ENCODE data around the gene TYW1B. TPM values are rescaled to one million over a fixed set of nuclear protein-coding genes. Genes with fewer than 3 reads are reported as not detected.
"Not testable (repeated sequence)": the region's sequence is repeated elsewhere in the genome, so short reads cannot be mapped to it uniquely, and the experiment has no call there.

The TYW1B gene
- total and polyA plus RNA-seq, 12 donors, result 0.72 to 13.4 (median 2.5) TPM

- intact Hi-C loops (cut with DNase I), result no loop called here
- WGBS, 4 donors, result 92 to 96% (median 94%) methylated on average over 8 of the region's 8 CpGs
Measured at GRCh38 chr7:72785166-72785955, 42.6 kb downstream of the TYW1B start.

GRCh38 chr7:72783601-72784370 lies 44.2 kb downstream of the TYW1B start:
- H3K27me3 ChIP-seq; intact Hi-C loops (cut with DNase I); H3K27ac ChIP-seq; H3K4me3 ChIP-seq; H3K9me3 ChIP-seq (replicated peaks in 1 of 3); H3K36me3 ChIP-seq (replicated peaks in 1 of 2): not testable (repeated sequence)
- 66 to 81% (median 71%) methylated on average over 4 of the region's 4 CpGs for WGBS, 4 donors
- H3K4me1 ChIP-seq (replicated peaks in 1 of 2), result peaks cover 3 to 11% of the 10 kb centered on the region in 2 donors
- peak; percentile 30 to 82 (median 56) for DNase-seq

More at GRCh38 chr7:72785166-72785955, 42.6 kb downstream of the TYW1B start:
- Histone ChIP-seq H3K27ac (no peak overlapping the region), H3K4me1 (replicated peaks in 1 of 2) (peaks cover 3 to 11% of the 10 kb centered on the region in 2 donors), H3K36me3 (replicated peaks in 1 of 2) (no peaks in the 10 kb centered on the region), H3K4me3 (no peak overlapping the region), H3K9me3 (replicated peaks in 1 of 3) (no peaks in the 10 kb centered on the region), H3K27me3 (no peaks in the 10 kb centered on the region)
- DNase-seq, result no peak
- TF ChIP-seq CTCF (IDR thresholded peaks at IDR 0.05), result no peak
- TF ChIP-seq POLR2A (IDR thresholded peaks at IDR 0.05), result no peak

GRCh38 chr7:72781631-72782030 lies 46.4 kb downstream of the TYW1B start:
- TF ChIP-seq POLR2A (IDR thresholded peaks at IDR 0.05), result no peak
- TF ChIP-seq CTCF (IDR thresholded peaks at IDR 0.05), result no peak
- H3K9me3 ChIP-seq (replicated peaks in 1 of 3), result no peaks in the 10 kb centered on the region
- H3K4me3 ChIP-seq, result no peak overlapping the region
- intact Hi-C loops (cut with DNase I), result no loop called here
- H3K27ac ChIP-seq, result no peak overlapping the region
- DNase-seq, result no peak
- H3K36me3 ChIP-seq (replicated peaks in 1 of 2), result no peaks in the 10 kb centered on the region
- peaks cover 3 to 11% of the 10 kb centered on the region in 2 donors for H3K4me1 ChIP-seq (replicated peaks in 1 of 2)
- WGBS, 4 donors, result 83 to 94% (median 90%) methylated on average over 6 of the region's 6 CpGs
- H3K27me3 ChIP-seq, result no peaks in the 10 kb centered on the region

- intact Hi-C loops (cut with DNase I), result no loop called here
- no peak for DNase-seq
- Histone ChIP-seq H3K27ac (no peak overlapping the region), H3K4me3 (no peak overlapping the region), H3K36me3 (replicated peaks in 1 of 2) (no peaks in the 10 kb centered on the region), H3K4me1 (replicated peaks in 1 of 2) (peaks cover 3 to 11% of the 10 kb centered on the region in 2 donors), H3K9me3 (replicated peaks in 1 of 3) (no peaks in the 10 kb centered on the region), H3K27me3 (no peaks in the 10 kb centered on the region)
- 88 to 99% (median 94%) methylated on average over 7 to 8 of the region's 8 CpGs for WGBS, 4 donors
- TF ChIP-seq POLR2A (IDR thresholded peaks at IDR 0.05), result no peak
Measured at GRCh38 chr7:72781161-72781560, 46.8 kb downstream of the TYW1B start.

GRCh38 chr7:72780289-72780894 lies 47.6 kb downstream of the TYW1B start:
- H3K27ac ChIP-seq; H3K4me3 ChIP-seq; intact Hi-C loops (cut with DNase I); H3K27me3 ChIP-seq; DNase-seq; H3K9me3 ChIP-seq (replicated peaks in 1 of 3); H3K36me3 ChIP-seq (replicated peaks in 1 of 2): not testable (repeated sequence)
- peaks cover 3 to 11% of the 10 kb centered on the region in 2 donors for H3K4me1 ChIP-seq (replicated peaks in 1 of 2)
- WGBS, 4 donors, result 82 to 85% (median 83%) methylated on average over 5 of the region's 5 CpGs

- WGBS, 4 donors, result 90 to 100% (median 100%) methylated on average over 1 to 2 of the region's 2 CpGs
- DNase-seq; H3K27ac ChIP-seq; H3K36me3 ChIP-seq (replicated peaks in 1 of 2); H3K27me3 ChIP-seq; H3K9me3 ChIP-seq (replicated peaks in 1 of 3); H3K4me1 ChIP-seq (replicated peaks in 1 of 2); intact Hi-C loops (cut with DNase I); H3K4me3 ChIP-seq: not testable (repeated sequence)
Measured at GRCh38 chr7:72777167-72777566, 50.8 kb downstream of the TYW1B start.

GRCh38 chr7:72772627-72773026 lies 55.4 kb downstream of the TYW1B start:
- H3K27me3 ChIP-seq; H3K4me3 ChIP-seq; H3K4me1 ChIP-seq (replicated peaks in 1 of 2); H3K36me3 ChIP-seq (replicated peaks in 1 of 2); DNase-seq; H3K27ac ChIP-seq; intact Hi-C loops (cut with DNase I); H3K9me3 ChIP-seq (replicated peaks in 1 of 3): not testable (repeated sequence)
- 71 to 100% (median 81%) methylated on average over 1 to 2 of the region's 2 CpGs for WGBS, 4 donors

- H3K4me3 ChIP-seq; DNase-seq; H3K27ac ChIP-seq; H3K27me3 ChIP-seq; H3K9me3 ChIP-seq (replicated peaks in 1 of 3); intact Hi-C loops (cut with DNase I); H3K4me1 ChIP-seq (replicated peaks in 1 of 2); H3K36me3 ChIP-seq (replicated peaks in 1 of 2): not testable (repeated sequence)
- 82 to 91% (median 86%) methylated on average over 5 of the region's 5 CpGs for WGBS, 4 donors
Measured at GRCh38 chr7:72766994-72767393, 61.0 kb downstream of the TYW1B start.
